Measurements from ENCODE around the gene AUP1.
"Not testable (repeated sequence)": the region's sequence is repeated elsewhere in the genome, so short reads cannot be mapped to it uniquely, and the experiment has no call there.

The AUP1 gene

DNA sequence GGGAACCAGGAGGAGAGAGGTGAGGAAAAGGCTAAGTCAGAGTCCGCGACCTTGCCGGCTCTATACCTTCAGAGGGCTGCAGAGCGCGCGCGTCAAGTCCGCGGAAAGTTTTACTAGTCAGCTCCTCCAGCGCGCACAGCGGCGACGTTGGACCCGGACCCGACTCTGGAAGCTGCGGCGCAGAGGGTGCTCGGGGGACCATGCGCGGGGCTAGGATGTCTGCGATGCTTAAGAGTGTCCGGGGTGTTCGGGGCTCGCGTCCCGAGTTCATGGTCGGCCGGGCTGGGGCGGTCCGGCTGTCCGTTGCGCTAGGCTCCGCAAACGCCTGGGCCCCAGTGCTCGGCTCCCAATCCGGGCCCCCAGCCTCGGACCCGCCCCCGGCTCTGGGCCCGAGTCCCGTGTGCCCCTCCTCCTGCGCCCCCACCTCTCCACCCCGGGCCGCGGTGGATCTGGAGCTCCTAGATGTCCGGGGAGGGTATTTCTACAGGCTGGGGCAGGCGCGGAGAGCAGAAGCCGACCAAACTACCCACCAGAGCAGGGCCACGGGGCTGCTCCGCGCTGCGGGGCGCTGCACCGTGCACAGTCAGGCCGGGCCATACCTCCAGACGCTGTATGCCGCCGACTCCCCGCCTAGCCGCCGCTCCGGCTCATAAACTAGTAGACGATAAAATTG, 30.1 kb downstream of the AUP1 start, which contains the start of gene LBX2:
LBX2 (minus strand) TSS at position 337 of the 673 bp plus-strand sequence; CDS start at position 271, 66 bp downstream.
- in situ Hi-C loops (cut with HindIII; ENCODE audit: low sequenced_read_pairs) = no loop called here

DNA sequence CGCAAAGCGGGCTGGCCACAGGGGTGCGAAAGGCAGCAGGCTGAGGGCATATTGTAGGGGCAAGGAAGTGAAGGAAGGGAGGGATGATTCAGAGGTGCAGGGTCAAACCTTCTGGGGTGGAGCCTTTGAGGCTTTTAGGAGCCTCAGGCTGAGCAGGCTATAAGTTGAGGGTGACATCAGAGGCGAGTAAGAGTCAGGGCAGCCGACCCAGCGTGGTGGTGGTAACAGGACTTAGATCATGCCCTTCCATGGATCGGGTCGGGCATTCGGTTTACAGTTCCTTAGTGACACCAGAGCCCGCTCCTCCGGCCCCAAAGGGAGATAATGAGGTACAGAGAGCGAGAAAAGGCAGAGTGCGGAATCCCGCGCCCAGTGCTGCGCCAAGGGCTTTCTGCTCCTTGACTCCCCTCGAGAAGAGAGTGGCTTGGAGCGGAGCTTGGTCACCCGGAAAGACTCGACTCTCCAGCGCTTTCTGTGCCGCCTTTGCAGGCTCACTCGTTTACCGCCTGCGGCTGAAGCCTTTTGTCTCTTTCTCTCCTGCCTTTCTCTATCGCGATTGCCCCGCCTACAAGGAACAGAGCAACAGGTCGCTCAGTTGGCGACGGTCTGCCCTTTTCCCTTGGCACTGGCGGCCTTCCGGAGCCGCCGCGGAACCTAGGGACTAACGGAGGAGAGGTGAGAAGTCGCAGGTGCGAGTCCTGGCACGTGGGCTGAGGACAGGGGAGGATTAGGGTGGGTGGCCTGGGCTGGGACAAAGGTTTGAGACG, 30.8 kb downstream of the AUP1 start:
- in situ Hi-C loops (cut with HindIII; ENCODE audit: low sequenced_read_pairs) = no loop called here

DNA sequence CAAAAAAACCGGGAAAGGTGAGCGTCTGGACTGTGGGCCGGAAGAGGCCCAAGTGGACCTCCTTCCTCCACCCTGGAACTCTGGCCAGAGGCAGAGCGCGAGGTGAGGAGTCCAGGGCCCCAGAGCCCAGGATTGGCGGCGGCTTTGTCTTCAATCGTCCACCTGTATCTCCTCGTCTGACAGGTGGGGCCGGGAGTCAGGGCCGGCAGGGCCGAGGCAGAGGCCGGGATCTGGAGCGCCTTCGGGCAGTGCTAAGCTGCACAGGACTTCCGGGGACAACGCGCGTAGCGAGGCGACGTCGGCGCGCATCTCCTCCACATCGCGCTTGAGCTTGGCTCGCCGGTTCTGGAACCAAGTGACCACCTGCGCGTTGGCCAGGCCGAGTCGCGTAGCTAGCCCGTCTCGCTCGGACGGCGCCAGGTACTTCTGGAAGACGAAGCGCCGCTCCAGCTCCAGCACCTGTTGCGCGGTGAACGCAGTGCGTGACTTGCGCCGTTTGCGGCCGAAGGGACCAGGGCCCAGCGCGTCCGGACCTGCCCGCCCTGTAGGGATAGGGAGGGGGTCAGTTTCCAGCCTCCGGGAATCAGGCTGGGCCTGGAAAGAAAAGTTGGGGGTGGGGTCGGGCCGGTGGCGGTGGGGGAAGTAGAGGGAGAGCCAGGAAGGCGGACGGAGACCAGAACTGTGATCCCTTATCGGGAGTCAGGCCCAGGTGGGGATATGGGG, 31.6 kb downstream of the AUP1 start:
- in situ Hi-C loops (cut with HindIII; ENCODE audit: low sequenced_read_pairs) = no loop called here

DNA sequence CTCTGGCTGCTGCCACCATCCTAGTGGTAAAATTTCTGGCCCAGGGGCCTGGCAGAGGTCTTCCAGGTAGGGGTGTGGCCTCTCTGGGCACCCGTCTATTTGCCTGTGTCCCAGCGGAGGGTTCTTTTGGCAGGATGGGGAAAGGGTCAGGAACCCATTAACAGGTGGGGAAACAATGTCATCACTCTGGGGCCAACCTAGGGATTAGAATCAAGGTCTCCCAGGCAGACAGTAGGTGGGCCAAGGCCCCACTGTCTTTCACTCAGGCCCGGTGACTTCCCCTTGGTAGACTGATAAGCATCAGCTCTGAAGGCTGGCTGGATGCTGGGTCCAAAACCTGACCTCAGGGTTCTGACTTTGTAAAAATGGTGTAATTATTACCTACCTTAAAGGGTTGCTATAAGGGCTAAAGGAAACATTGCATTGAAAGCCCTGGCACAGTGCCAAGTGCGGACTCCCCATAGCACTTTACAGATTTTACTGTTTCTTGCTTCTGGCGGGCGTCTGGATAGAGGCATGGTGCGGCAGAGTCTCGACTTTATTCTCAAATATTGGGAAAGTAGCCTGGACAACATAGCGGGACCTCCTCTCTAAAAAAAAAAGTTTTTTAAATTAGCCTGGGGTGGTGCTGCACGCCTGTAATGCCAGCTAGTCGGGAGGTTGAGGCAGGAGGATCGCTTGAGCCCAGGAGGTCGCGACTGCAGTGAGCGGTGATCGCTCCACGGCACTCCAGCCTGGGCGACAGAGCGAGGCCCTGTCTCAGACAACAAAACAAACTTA, 32.3 kb downstream of the AUP1 start:
- in situ Hi-C loops (cut with HindIII; ENCODE audit: low sequenced_read_pairs) = no loop called here

DNA sequence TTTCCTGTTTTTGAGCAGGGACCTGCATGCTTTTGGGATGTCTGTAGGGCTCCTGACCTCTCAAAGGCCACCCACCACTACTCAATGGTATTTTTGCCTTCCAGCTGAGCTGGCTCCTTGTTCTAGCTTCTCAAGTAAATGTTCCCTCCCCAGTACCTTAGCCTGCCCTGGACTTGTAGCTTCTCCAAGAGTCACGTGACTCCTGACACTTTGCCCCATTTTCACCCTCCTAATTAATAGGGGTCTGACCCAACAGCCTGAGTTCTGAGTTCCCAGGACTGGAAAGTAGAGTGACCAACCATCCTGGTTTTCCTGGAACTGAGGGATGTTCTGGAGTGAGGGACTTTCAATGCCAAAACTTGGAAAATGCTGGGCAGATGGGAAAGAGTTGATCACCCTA, 34.1 kb downstream of the AUP1 start:
- in situ Hi-C loops (cut with HindIII; ENCODE audit: low sequenced_read_pairs) = no loop called here

DNA sequence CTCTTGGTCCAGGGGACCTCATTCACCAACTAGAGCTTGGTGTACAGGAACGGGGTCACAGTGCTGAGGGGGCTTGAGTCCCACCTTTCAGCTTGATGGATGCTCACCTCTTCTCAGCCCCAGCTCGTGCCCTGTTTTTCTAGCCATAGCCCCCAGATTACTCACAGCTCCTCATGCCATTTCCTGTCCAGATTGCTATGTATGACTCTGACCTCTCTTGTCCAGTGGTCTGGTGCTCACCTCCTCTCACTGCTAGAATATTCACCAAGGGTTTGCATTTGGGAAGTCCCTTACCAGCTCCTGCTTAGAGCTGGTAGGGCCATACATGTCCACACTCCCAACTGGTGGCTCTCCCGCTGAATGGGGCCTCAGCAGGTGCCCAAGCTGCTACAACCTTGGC, 36.0 kb downstream of the AUP1 start:
- in situ Hi-C loops (cut with HindIII; ENCODE audit: low sequenced_read_pairs) = no loop called here

DNA sequence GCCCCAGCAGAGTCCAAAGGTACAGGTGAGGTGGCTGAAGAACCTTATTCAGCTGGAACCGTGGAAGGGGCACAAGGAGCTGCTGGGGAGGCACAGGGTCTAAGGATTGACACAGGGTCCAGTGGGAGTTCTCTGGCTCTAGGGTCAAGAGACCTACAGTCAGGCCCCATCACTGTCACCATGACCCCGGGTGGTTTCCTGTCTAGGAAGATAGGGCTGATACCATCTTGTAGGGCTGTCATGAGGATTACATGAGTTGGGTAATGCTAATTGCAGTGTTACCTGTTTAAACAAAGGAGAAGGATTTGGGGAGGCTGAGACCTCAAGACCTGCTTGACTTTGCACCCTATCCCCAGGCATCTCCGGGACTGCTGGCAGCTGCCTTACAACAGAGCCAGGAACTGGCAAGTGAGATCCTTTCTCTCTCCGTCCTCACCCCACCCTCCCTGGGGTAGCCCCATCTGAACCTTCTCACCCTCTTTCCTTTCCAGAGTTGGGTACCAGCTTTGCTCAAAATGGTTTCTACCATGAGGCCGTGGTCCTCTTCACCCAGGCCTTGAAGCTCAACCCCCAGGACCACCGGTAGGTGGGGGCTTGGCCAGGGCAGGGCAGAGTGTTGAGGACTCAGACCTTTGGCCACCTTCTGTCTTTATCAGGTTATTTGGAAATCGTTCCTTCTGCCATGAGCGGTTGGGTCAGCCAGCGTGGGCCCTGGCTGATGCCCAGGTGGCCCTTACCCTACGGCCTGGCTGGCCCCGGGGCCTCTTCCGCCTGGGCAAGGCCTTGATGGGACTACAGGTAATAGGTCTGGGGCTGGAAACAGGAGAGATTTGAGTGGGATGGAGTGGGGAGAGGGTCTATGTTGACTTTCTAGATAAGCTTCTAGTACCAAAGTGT, 37.6 kb downstream of the AUP1 start:
- in situ Hi-C loops (cut with HindIII; ENCODE audit: low sequenced_read_pairs) = no loop called here

DNA sequence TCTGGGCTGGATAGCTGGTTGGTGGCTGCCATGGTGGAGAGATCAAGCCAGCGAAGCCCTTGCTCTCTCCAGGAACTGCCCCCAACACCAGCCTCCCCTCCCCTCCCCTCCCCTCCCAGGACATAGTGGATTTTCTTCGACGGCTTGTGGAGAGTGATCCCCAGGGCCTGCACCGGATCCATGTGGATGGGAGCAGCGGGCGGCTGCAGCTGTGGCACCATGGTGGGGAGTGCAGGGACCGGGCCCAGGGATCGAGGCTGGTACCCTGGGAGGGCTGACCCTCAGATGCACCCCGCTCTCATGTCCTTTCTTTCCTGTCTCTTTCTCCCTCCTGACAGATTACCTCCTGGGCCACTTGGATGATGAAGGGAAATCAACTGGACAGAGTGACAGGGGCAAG, 39.6 kb downstream of the AUP1 start:
- in situ Hi-C loops (cut with HindIII; ENCODE audit: low sequenced_read_pairs) = no loop called here

DNA sequence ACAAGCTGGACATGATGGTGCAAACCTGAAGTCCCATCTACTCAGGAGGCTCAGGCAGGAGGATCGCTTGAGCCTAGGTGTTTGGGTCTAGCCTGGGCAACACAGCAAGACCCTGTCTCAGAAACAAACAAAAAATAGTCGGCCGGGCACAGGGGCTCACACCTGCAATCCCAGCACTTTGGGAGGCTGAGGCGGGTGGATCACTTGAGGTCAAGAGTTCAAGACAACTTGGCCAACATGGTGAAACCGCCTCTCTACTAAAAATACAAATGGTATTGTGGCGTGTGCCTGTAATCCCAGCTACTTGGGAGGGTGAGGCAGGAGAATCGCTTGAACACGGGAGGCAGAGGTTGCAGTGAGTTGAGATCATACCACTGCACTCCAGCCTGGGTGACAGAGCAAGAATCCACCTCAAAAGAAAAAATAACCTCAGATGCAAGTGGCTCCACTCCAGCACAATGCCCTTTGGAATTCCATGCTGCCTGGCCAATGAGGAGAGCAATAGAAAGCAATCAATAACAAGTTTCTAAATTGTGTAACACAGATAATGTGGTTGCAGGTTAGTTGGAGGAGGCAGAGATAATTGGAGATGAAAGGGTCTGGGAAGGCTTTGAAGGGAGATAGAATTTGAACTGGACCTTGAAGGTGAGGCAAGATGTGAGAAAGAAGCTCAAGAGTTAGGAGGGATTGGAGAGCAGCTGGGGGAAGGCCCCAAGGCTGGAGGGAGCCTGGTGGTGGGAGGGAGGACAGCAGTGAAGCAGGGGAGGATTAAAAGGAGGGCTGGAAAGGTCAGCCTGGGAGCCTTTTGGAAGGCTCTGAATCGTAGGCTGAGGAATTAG, 40.6 kb downstream of the AUP1 start:
- in situ Hi-C loops (cut with HindIII; ENCODE audit: low sequenced_read_pairs) = no loop called here

DNA sequence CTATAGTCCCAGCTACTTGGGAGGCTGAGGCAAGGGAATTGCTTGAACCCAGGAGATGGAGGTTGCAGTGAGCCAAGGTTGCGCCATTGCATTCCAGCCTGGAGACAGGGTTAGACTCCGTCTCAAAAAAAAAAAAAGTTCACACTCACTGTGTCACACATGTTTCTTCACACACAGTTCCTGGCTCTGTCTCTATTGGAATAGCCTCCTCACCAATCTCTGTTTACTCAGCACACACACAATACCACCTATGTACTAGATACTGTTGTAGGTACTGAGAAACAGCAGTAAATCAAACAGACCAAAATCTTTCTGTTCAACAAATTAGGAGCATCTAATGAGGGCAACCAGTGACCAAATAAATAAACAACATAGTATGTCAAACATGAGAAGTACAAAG, 43.4 kb downstream of the AUP1 start:
- in situ Hi-C loops (cut with HindIII; ENCODE audit: low sequenced_read_pairs) = no loop called here

DNA sequence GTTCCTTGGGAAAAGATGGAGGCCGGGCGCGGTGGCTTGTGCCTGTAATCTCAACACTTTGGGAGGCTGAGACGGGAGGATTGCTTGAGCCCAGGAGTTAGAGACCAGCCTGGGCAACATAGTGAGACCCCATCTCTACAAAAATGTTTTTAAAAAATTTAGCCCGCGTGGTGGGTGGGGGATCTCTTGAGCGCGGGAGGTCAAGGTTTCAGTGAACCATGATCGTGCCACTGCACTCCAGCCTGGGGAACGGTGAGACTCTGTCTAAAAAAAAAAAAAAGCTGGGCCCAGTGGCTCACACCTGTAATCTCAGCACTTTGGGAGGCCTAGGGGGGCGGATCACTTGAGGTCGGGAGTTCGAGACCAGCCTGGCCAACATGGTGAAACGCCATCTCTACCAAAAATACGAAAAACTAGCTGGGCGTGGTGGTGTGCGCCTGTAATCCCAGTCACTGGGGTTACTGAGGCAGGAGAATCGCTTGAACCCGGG, 45.8 kb downstream of the AUP1 start:
- in situ Hi-C loops (cut with HindIII; ENCODE audit: low sequenced_read_pairs) = not testable (repeated sequence)

DNA sequence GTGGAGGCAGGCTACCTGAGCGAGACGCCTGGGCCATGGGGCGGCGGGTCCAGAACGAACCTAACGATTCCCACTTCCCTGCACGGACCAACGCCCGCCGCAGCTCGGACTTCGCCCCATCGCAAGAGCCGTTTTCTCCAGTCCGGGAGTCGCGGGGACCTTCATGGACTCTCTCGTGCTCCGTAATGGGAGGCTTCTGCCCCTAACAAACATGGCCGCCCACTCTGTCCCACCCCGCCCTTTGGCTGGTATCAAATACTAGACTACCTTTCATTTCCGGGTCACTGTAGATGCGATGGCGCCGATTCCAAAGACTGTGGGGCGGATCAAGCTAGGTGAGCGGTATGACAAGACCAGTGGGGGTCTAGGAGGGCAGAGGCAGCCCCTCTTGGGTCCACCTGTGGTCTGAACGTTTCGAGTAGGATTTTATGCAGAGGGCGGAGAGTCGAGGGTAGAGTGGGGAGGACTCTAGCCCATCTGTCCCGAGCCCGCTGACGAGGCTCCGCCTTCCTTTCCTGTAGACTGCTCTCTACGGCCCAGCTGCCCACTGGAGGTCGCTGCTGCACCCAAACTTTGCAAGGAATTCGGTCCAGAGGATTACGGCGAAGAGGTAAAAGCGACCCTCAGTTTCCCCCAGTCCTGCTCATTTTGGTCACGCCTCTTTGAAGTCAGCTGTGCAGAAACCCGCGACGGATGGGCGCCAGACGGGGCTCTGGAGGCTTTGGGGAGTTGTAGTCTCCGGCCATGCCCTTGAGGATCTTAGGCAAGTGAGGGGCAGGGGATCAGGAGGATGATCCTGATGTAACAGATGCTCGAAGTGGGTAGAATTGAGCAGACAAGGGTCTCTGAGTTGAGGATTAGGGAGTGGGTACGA, 46.5 kb downstream of the AUP1 start, which contains the start of the genes CCDC142 and TTC31:
CCDC142 (minus strand) TSS at position 198 of the 874 bp plus-strand sequence; CDS start at position 37, 161 bp downstream.
TTC31 (plus strand) TSS at position 281 of the 874 bp plus-strand sequence; CDS start at position 296, 15 bp downstream.
- in situ Hi-C loops (cut with HindIII; ENCODE audit: low sequenced_read_pairs) = no loop called here

DNA sequence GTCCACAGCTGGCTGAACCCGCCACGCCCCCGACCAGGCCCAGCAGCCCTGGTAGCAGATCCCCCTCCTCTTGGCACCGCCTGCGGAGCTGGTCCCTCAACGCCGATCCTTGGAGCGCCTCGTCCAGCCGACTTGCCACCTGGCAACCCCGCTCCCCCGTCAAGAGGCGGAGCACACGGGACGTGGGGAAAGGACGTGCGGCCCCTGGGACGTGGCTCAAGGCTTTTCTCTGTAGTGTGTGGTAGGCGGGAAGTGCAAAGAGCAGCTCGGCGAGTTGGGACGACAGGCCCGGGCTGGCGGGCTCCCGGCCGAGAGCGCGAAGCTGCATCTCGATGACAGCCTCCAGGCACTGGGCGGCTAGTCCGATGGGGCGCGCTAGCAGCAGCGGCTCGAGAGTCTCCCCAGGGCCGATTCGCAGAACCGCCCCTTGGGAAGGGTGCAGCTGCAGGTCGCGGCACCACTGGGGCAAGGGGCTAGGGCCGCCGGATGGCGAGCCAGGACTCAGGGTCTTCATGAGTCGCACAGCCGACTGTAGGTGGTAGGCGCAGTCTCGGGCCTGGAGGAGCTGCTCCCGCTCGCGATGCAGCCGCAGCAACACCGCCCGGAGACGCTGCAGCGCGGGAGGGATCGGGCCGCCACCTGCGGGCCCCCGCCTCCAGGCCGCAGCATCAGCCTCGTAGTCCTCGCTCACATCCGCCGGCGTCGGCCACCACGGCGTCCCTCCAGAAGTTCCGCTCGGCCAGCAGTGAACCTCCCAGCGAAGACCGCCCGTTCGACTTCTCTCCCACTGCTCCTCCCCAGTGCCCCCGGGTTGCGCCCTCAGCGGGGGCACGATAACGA, 47.3 kb downstream of the AUP1 start:
- in situ Hi-C loops (cut with HindIII; ENCODE audit: low sequenced_read_pairs) = no loop called here

DNA sequence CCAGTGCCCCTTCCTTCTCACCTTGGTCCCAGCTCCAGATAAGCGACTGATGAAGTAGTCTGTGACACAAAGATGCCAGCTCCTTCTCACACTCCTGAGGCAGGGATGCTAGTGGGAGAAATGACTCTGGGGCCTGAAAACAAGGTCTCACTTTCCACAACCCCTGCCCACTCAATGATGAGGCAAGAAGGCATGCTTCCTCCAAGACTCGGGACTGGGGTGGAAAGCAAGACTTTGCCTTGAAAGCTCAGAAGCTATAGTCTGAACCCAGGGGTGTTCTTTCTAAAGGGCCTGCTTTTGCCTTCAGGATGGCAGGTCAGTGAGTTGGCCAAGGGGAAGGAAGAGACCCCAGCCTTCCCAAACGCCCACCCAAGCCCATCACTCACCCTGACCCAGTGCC, 48.1 kb downstream of the AUP1 start:
- in situ Hi-C loops (cut with HindIII; ENCODE audit: low sequenced_read_pairs) = no loop called here

All from DLD1 (cell line).